HG03378 (cell line): ENCODE data around the gene KLHL28.

Experiments used
- ATAC-seq: cut with Tn5 transposase; IDR thresholded peaks from one replicate; pipeline ENCODE4 v1.9.1; 2021; ENCODE audit warnings: mild to moderate bottlenecking, moderate library complexity; ENCODE audit not compliant: unreplicated experiment

Gene KLHL28

GRCh38 chr14:44961554-44962333, at the start of gene KLHL28, which contains the start of gene TOGARAM1:
Gene KLHL28 (minus strand): TSS chr14:44961947. CDS start chr14:44945928, 16,019 bp downstream.
Gene TOGARAM1 (plus strand): TSS chr14:44962190. CDS start chr14:44962422, 232 bp downstream.
- ATAC-seq, result peak; percentile 96

GRCh38 chr14:45003924-45004323, 42.2 kb upstream of the KLHL28 start:
- ATAC-seq, result no peak

- ATAC-seq, result no peak
These were observed 34.1 kb upstream of the KLHL28 start for GRCh38 chr14:44995770-44996294.

GRCh38 chr14:44995196-44995595, 33.4 kb upstream of the KLHL28 start:
- no peak for ATAC-seq

- no peak for ATAC-seq
These were observed 28.8 kb upstream of the KLHL28 start for GRCh38 chr14:44990533-44990932.

GRCh38 chr14:44989497-44990440, 28.0 kb upstream of the KLHL28 start:
- ATAC-seq, result no peak

GRCh38 chr14:44988694-44989093, 26.9 kb upstream of the KLHL28 start:
- ATAC-seq, result no peak

- no peak for ATAC-seq
These were observed 20.8 kb upstream of the KLHL28 start for GRCh38 chr14:44982594-44982993.

- no peak for ATAC-seq
These were observed 19.5 kb upstream of the KLHL28 start for GRCh38 chr14:44981198-44981597.

GRCh38 chr14:44979740-44980356, 18.1 kb upstream of the KLHL28 start:
- ATAC-seq, result no peak

- ATAC-seq, result no peak
These were observed 17.5 kb upstream of the KLHL28 start for GRCh38 chr14:44979273-44979672.

- no peak for ATAC-seq
These were observed 9.7 kb upstream of the KLHL28 start for GRCh38 chr14:44971459-44971858.

GRCh38 chr14:44970907-44971306, 9.2 kb upstream of the KLHL28 start:
- peak; percentile 57 for ATAC-seq

- no peak for ATAC-seq
These were observed 7.0 kb upstream of the KLHL28 start for GRCh38 chr14:44968714-44969113.

GRCh38 chr14:44966601-44967336, 5.0 kb upstream of the KLHL28 start:
- ATAC-seq, result no peak

GRCh38 chr14:44963775-44964380, 2.1 kb upstream of the KLHL28 start:
- no peak for ATAC-seq

- no peak for ATAC-seq
These were observed 1.3 kb upstream of the KLHL28 start for GRCh38 chr14:44963044-44963528.

GRCh38 chr14:44962334-44963043, 742 bp upstream of the KLHL28 start:
- ATAC-seq, result peak; percentile 19

- ATAC-seq, result no peak
These were observed 595 bp downstream of the KLHL28 start for GRCh38 chr14:44961151-44961553.
